Endothelial cell of umbilical vein (primary cell): ENCODE results near the gene GRID1.

Experiments used
- CTCF ChIP-seq, 2 donors: IDR thresholded peaks; 1 replicate in 1 of 2; 2 replicates in 1 of 2; pipeline ENCODE4 v1.5.1; 2011; ENCODE audit warnings: low read length in 2 of 2, mild to moderate bottlenecking in 2 of 2, moderate library complexity in 2 of 2, control low read depth in 1 of 2, inconsistent platforms in 1 of 2, low read depth in 1 of 2; ENCODE audit not compliant: insufficient read depth in 1 of 2; ENCODE audit errors: extremely low read depth in 1 of 2
- EZH2 ChIP-seq: IDR thresholded peaks from 2 replicates; pipeline ENCODE4 v1.6.1; 2012; ENCODE audit warnings: borderline replicate concordance, low read depth, mild to moderate bottlenecking, moderate library complexity, low read length, inconsistent platforms; ENCODE audit not compliant: severe bottlenecking
- FOS ChIP-seq: IDR thresholded peaks from 2 replicates; pipeline ENCODE4 v1.6.1; 2011; ENCODE audit warnings: mild to moderate bottlenecking, low read length, moderate library complexity, borderline replicate concordance; ENCODE audit not compliant: insufficient read depth
- GATA2 ChIP-seq: IDR thresholded peaks from 2 replicates; pipeline ENCODE4 v1.7.0; 2011; ENCODE audit warnings: low read depth, mild to moderate bottlenecking, moderate library complexity, mixed read lengths, low read length; ENCODE audit not compliant: insufficient read length, insufficient read depth
- MYC ChIP-seq: IDR thresholded peaks from one replicate; pipeline ENCODE4 v1.6.1; 2011; ENCODE audit warnings: mild to moderate bottlenecking, low read depth, low read length
- POLR2A ChIP-seq: IDR thresholded peaks from 2 replicates; pipeline ENCODE4 v1.6.1; 2012; ENCODE audit warnings: low read depth, mild to moderate bottlenecking, control low read depth, low read length

- TF ChIP-seq FOS (no peak), CTCF (IDR thresholded peaks at IDR 0.05; ENCODE audit: extremely low read depth in 1 of 2, insufficient read depth in 1 of 2, low read depth in 1 of 2, low read length in 2 of 2) (no peak), POLR2A (no peak), MYC (no peak), GATA2 (no peak), EZH2 (no peak)
Measured at GRCh38 chr10:86086418-86086817, 280.2 kb downstream of the GRID1 start.
